T-helper 2 cell treated with Interferon-gamma antibody and Interleukin-4, amounts not matched to agents 5 μg/mL and 100 μg/mL, for 36 hours (primary cell): ENCODE data around the gene TCF4.

ENCODE experiments used
- DNase-seq: peaks from one replicate; pipeline ENCODE4 v3.0.0; 2021; ENCODE audit warnings: low spot score
- H3K27ac Mint-ChIP-seq: one replicate; pipeline ENCODE4 v1.8.0; 2021; ENCODE audit warnings: mild to moderate bottlenecking, mixed read lengths
- H3K27me3 Mint-ChIP-seq: one replicate; pipeline ENCODE4 v1.8.0; 2021; ENCODE audit warnings: low read depth, mixed read lengths
- H3K36me3 Mint-ChIP-seq: one replicate; pipeline ENCODE4 v1.8.0; 2021; ENCODE audit warnings: low read depth, mixed read lengths
- H3K4me1 Mint-ChIP-seq: one replicate; pipeline ENCODE4 v1.8.0; 2021; ENCODE audit warnings: low read depth, mixed read lengths
- H3K4me3 Mint-ChIP-seq: one replicate; pipeline ENCODE4 v1.8.0; 2022; ENCODE audit warnings: mild to moderate bottlenecking, moderate library complexity, mixed read lengths
- H3K9me3 Mint-ChIP-seq: one replicate; pipeline ENCODE4 v1.8.0; 2021; ENCODE audit warnings: mixed read lengths

TCF4 gene

DNA sequence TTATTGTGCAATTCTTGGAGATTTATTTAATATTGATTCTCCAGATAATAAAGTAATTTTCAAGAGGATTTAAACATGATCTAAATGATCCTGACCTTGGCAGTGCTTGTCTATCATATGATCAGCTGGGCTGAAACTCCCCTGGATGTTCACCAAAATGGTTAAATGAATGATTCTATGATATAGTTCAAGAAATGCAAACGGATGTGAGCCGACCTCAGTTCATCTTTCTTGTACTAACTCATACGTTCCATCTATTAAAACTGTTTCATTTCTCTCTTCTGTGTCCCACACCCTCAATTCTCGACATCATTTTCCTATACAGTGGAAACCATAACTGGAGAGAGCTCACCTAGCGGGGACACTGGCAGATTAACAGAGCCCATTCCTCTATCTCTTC is 347.0 kb downstream of the TCF4 start:
- no peak for DNase-seq

DNA sequence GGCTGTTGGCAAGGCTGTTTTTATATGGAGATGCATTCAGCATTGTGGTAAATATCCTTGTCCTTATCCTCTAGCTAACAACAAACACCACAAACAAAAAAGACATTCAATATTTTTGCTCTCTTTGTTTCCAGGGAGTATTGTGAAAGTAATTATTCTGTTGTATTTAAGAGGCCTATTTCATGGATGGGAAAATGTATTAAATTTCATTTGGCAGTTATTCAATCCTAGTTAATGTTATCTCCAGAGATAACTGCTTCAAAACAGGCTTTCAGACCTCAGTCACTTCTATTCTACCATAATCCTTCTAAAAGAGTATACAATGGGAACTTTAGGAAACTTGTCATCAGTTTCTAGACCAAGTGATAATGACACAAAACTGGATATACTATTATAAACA is 348.3 kb downstream of the TCF4 start:
- Mint-ChIP-seq H3K27ac (no peak overlapping the region), H3K4me1 (peaks cover 19% of the 10 kb centered on the region), H3K4me3 (no peak overlapping the region), H3K9me3 (no peaks in the 10 kb centered on the region), H3K36me3 (no peaks in the 10 kb centered on the region), H3K27me3 (peaks cover 3% of the 10 kb centered on the region)
- no peak for DNase-seq

More for the DNA sequence above, 347.0 kb downstream of the TCF4 start:
- no peaks in the 10 kb centered on the region for H3K9me3 Mint-ChIP-seq
- peaks cover 3% of the 10 kb centered on the region for H3K27me3 Mint-ChIP-seq
- no peak overlapping the region for H3K27ac Mint-ChIP-seq
- peaks cover 11% of the 10 kb centered on the region for H3K4me1 Mint-ChIP-seq
- no peak overlapping the region for H3K4me3 Mint-ChIP-seq
- H3K36me3 Mint-ChIP-seq = no peaks in the 10 kb centered on the region

DNA sequence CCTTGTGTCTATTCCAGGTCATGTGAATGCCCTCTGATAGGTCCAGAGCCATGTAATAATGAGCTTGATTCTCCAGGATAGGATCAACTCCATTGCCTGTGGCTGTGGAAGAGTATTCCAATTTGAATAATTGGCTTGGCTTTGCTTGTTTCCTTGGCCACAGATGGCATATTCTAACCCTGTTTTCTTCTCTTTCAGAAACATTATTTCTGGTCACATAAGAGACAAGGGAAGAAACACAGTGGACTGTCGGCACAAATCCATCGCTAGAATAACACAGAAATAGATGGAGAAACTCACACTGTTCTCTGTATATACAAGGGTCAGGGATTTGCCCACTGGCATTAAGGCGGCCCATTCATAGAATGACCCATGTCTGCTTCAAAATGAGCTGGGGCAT is 350.3 kb downstream of the TCF4 start:
- Mint-ChIP-seq H3K4me3 (no peak overlapping the region), H3K27me3 (no peaks in the 10 kb centered on the region), H3K36me3 (no peaks in the 10 kb centered on the region), H3K4me1 (peaks cover 20% of the 10 kb centered on the region), H3K9me3 (no peaks in the 10 kb centered on the region), H3K27ac (no peak overlapping the region)
- no peak for DNase-seq

DNA sequence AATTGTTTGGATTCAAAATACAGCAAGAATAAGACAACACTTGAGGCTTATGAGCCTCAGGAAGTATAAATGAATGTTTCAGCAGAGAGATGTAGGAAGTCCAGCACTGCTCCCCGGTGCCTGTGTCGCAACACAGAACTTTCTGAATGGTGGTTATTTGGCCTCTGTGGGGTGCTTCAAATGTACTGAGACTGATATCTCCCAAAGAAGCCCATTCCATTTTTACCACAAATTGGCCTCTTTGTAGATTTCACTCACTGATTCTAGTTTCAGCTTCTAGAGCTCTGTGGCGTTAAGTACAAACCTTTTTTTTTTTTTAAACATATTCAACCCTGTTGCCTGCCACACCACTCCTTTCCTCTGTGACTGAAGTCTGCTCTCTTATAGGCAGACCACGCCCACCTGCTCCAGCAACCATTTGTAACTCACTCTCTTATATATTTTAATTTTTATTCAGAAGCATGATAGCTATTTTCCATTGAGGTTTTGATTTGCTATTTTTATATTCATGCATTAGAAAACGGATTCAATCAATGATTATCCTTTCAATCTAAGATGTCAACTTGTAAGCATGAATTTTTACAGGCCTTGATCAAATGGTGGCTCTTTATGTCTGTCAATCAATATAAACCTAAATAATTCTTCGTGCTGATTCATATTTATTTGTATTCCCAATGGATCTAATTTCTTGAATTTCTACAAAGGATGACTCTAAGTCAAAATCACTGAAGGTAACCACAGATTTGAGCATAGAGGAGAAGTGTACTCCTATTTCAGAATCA is 351.7 kb downstream of the TCF4 start:
- DNase-seq = no peak
- Mint-ChIP-seq H3K9me3 (no peaks in the 10 kb centered on the region), H3K27me3 (no peaks in the 10 kb centered on the region), H3K4me1 (peaks cover 20% of the 10 kb centered on the region), H3K27ac (no peak overlapping the region), H3K36me3 (no peaks in the 10 kb centered on the region), H3K4me3 (no peak overlapping the region)

- Mint-ChIP-seq H3K27me3 (no peaks in the 10 kb centered on the region), H3K36me3 (no peaks in the 10 kb centered on the region), H3K27ac (no peak overlapping the region), H3K4me1 (peaks cover 15% of the 10 kb centered on the region), H3K9me3 (no peaks in the 10 kb centered on the region), H3K4me3 (no peak overlapping the region)
- no peak for DNase-seq
These were observed 352.9 kb downstream of the TCF4 start for GRCh38 chr18:55235094-55235461.

DNA sequence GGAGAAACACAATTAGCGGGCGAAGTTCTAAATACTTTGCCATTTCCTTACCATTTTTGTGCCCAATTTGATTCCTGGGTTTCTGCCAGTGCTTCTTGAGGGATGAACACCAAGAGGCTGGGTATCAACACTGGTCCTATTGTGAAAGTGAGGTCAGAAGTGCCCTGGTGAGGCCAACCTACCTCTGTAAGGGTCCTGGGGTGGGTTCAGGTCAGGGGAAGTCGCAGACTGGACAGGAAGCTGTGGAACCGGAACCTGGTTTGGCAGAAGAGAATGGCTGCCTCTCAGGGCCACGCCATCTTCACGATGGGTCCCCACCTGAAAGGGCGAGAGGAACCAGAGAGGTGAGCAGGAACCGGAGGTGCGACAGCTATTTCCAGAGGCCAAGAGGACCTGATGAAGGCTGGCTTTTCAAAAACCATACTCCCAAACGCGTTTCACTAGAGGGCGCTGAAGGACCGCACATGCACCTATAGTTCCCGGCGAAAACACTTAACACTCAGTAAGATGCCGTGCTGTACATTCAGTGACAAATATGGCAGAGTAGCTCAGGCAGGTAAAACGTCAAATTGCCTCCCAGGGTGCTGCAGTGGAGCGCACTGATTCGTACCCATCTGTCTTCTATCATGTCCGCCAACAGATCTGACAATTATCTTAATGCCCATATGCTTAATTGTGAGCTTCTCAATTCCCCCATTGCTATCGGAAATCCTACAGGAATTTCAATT is 353.5 kb downstream of the TCF4 start:
- Mint-ChIP-seq H3K27ac (no peak overlapping the region), H3K36me3 (no peaks in the 10 kb centered on the region), H3K9me3 (no peaks in the 10 kb centered on the region), H3K4me1 (peaks cover 15% of the 10 kb centered on the region), H3K27me3 (no peaks in the 10 kb centered on the region), H3K4me3 (no peak overlapping the region)
- DNase-seq = peak; percentile 59

DNA sequence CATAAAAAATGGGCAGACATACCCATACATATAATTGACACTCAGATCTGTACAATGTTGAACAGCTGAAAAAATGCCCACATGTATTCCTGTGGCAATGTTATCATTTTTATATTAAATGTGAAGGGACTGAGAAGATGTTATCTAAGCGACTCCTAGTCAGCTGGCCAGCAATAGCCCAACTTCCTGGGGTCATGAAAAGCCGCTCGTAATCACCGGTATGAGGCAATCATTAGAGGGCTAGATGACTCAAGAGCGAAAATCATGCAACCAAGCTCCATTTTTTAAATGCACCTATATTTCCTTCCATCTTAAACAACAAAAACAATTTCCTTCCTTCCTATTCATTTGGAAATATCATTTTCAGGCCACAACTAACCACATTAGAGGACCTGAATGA is 354.1 kb downstream of the TCF4 start:
- peaks cover 15% of the 10 kb centered on the region for H3K4me1 Mint-ChIP-seq
- no peaks in the 10 kb centered on the region for H3K27me3 Mint-ChIP-seq
- H3K9me3 Mint-ChIP-seq = no peaks in the 10 kb centered on the region
- no peaks in the 10 kb centered on the region for H3K36me3 Mint-ChIP-seq
- H3K4me3 Mint-ChIP-seq = no peak overlapping the region
- H3K27ac Mint-ChIP-seq = no peak overlapping the region
- no peak for DNase-seq

- Mint-ChIP-seq H3K4me1 (peaks cover 15% of the 10 kb centered on the region), H3K4me3 (no peak overlapping the region), H3K27ac (no peak overlapping the region), H3K36me3 (no peaks in the 10 kb centered on the region), H3K27me3 (no peaks in the 10 kb centered on the region), H3K9me3 (no peaks in the 10 kb centered on the region)
- no peak for DNase-seq
These were observed 355.5 kb downstream of the TCF4 start for GRCh38 chr18:55232506-55232905.

DNA sequence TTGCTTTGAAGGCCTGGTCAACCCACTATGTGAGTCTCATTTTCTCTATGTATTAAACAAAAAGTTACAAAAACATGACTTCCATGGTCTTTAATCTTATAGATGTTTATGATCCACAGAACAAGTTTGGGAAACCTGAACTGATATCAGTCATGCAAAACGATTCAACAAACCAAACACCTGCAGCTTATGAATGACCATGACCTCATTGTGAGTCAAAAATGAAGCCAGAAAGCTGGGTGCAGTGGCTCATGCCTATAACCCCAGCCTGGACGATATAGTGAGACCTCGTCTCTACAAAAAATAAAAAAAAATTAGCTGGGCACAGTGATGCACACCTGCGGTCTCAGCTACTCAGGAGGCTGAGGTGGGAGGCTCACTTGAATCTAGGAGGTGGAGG is 358.3 kb downstream of the TCF4 start:
- Mint-ChIP-seq H3K27me3 (no peaks in the 10 kb centered on the region), H3K4me1 (peaks cover under 1% of the 10 kb centered on the region), H3K36me3 (no peaks in the 10 kb centered on the region), H3K4me3 (no peak overlapping the region), H3K9me3 (no peaks in the 10 kb centered on the region), H3K27ac (no peak overlapping the region)
- DNase-seq = no peak

DNA sequence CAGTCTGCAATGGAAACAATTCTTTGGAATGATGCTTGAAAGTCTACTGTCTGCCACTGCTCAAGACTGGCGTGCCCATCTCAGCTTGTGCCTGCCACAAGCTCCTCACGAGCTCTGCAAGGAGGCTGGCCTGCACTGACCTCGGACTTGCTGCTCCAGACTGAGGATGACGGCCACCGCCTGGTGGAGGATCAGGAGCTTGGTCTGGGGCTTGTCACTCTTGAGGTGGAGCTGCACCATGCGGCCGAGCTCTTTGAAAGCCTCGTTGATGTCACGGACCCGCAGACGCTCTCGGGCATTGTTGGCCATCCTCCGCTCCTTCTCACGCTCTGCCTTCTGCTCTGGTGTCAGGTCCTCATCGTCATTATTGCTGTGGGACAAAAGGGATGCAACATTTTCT is 359.3 kb downstream of the TCF4 start:
- H3K36me3 Mint-ChIP-seq = no peaks in the 10 kb centered on the region
- H3K4me1 Mint-ChIP-seq = no peaks in the 10 kb centered on the region
- H3K9me3 Mint-ChIP-seq = no peaks in the 10 kb centered on the region
- no peak overlapping the region for H3K4me3 Mint-ChIP-seq
- no peak for DNase-seq
- peaks cover 2% of the 10 kb centered on the region for H3K27me3 Mint-ChIP-seq
- H3K27ac Mint-ChIP-seq = no peak overlapping the region

DNA sequence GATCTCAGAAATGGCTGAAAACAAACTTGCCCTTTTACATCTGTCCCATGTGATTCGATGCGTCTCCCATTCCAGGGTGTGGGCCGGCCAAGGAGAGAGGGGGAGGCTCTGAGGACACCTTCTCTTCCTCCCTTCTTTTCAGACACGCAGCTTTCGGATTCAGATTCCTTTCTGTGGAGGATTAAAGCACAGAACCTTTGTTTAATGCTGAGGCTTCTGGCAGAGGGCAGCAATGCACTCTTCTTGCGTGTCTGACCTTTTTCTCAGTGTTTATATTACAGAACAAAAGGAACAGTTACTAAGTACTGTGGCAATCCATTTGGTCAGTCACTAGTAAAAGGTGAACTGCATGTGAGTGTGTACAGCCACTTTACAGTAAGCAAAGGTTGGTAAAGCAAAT is 359.8 kb downstream of the TCF4 start:
- Mint-ChIP-seq H3K27ac (no peak overlapping the region), H3K4me1 (no peaks in the 10 kb centered on the region), H3K36me3 (no peaks in the 10 kb centered on the region), H3K9me3 (no peaks in the 10 kb centered on the region), H3K27me3 (peaks cover 2% of the 10 kb centered on the region), H3K4me3 (no peak overlapping the region)
- no peak for DNase-seq

- no peak overlapping the region for H3K4me3 Mint-ChIP-seq
- no peak overlapping the region for H3K27ac Mint-ChIP-seq
- no peak for DNase-seq
- no peaks in the 10 kb centered on the region for H3K9me3 Mint-ChIP-seq
- H3K36me3 Mint-ChIP-seq = no peaks in the 10 kb centered on the region
- H3K4me1 Mint-ChIP-seq = no peaks in the 10 kb centered on the region
- peaks cover 2% of the 10 kb centered on the region for H3K27me3 Mint-ChIP-seq
These were observed 360.2 kb downstream of the TCF4 start for GRCh38 chr18:55227771-55228170.

GRCh38 chr18:55226044-55226443 is 361.9 kb downstream of the TCF4 start:
- Mint-ChIP-seq H3K4me1 (no peaks in the 10 kb centered on the region), H3K27ac (no peak overlapping the region), H3K9me3 (no peaks in the 10 kb centered on the region), H3K4me3 (no peak overlapping the region), H3K36me3 (no peaks in the 10 kb centered on the region), H3K27me3 (peaks cover 2% of the 10 kb centered on the region)
- DNase-seq = no peak

GRCh38 chr18:55224086-55224625 is 363.8 kb downstream of the TCF4 start:
- Mint-ChIP-seq H3K9me3 (no peaks in the 10 kb centered on the region), H3K27me3 (peaks cover 2% of the 10 kb centered on the region), H3K4me1 (no peaks in the 10 kb centered on the region), H3K36me3 (no peaks in the 10 kb centered on the region), H3K4me3 (no peak overlapping the region), H3K27ac (no peak overlapping the region)
- no peak for DNase-seq
